Activated CD4-positive, alpha-beta T cell treated with anti-CD3 and anti-CD28 coated beads, Interleukin-2, amount 50 U/mL, for 16 hours (primary cell): ENCODE results near the gene BEGAIN.

Experiments used
- DNase-seq: peaks from one replicate; pipeline ENCODE4 v3.0.0-alpha.2; 2020

BEGAIN gene

GRCh38 chr14:100580316-100581227 is 6.6 kb downstream of the BEGAIN start:
- no peak for DNase-seq

DNA sequence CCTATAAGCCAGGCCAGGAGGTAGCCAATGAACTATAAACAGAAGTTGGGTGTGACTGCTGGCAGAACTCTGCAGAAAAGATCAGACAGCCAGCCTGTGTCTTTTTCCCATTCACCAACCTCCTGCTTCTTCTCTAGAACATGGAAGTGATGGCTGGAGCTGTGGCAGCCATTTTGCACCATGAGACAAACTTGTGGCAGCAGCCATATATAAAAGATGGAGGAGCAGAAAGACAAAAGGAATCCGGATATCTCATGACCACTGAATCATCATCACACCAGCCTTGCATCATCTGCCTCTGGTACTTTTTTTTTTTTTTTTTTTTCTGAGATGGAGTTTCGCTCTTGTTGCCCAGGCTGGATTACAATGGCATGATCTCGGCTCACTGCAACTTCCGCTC is 8.7 kb downstream of the BEGAIN start:
- DNase-seq = no peak

GRCh38 chr14:100577986-100578431 is 9.2 kb downstream of the BEGAIN start:
- no peak for DNase-seq

GRCh38 chr14:100577321-100577985 is 9.8 kb downstream of the BEGAIN start:
- DNase-seq = no peak

- no peak for DNase-seq
Measured at GRCh38 chr14:100576091-100577085, 10.8 kb downstream of the BEGAIN start.

GRCh38 chr14:100575266-100575995 is 11.8 kb downstream of the BEGAIN start:
- no peak for DNase-seq

- DNase-seq = no peak
Measured at GRCh38 chr14:100574642-100575031, 12.6 kb downstream of the BEGAIN start.

GRCh38 chr14:100573757-100574641 is 13.2 kb downstream of the BEGAIN start:
- DNase-seq = no peak

DNA sequence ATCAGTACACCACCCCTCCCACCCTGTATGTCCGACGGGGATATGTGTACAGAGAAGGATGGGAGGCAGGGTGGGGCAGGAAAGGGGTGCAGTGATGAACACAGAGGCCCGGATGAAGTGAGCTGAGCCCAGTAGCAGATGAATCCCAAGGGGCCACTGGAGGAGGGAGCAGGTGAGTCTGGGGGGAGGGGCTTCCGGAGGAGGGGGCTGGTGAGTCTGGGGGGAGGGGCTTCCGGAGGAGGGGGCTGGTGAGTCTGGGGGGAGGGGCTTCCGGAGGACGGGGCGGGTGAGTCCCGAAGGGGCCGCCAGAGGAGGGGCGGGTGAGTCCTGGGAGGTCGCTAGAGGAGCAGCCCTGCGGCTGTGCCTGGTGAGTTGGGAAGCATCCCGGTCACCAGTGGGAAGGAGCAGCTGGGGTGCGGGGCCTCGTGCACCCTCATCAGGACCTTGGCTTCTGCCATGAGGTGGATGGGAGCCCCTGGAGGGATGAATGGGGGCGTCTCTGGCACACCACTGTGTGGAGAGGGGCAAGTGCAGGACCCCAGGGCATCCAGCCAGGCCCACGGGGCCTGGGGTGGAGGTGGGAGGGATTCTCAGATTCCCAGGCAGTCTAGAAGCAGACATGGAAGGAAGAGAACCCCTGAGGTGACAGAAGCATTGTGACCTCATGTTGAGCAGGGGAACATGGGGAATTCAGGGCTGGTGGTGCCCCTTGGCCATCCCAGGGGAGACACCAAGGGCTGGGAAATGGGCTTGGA is 14.0 kb downstream of the BEGAIN start:
- no peak for DNase-seq

GRCh38 chr14:100572543-100572942 is 14.7 kb downstream of the BEGAIN start:
- no peak for DNase-seq

DNA sequence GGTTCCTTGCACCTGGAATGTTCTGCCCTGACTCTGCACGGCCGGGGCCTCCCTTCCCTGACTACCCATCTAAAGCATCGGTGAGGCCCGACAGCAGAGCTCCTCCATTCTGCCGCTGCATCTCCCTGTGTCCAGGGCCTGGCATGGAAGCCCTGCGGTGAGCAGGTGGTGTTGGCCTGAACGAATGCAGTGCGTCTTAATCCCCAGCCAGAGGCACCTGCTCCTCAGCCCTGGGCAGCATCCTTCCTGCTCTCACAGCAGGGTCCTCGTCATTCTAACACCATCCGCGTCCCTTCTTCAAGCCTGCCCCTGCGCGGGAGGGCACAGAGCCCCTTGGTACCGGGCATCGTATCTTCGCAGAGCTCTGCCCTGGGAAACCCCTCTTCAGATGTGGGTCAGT is 15.4 kb downstream of the BEGAIN start:
- no peak for DNase-seq

- DNase-seq = no peak
Measured at GRCh38 chr14:100570726-100571454, 16.3 kb downstream of the BEGAIN start.

GRCh38 chr14:100569734-100570286 is 17.4 kb downstream of the BEGAIN start:
- DNase-seq = no peak

- no peak for DNase-seq
Measured at GRCh38 chr14:100568998-100569733, 18.1 kb downstream of the BEGAIN start.

- DNase-seq = no peak
Measured at GRCh38 chr14:100568164-100568997, 18.8 kb downstream of the BEGAIN start.

GRCh38 chr14:100567877-100568163 is 19.4 kb downstream of the BEGAIN start:
- no peak for DNase-seq

- no peak for DNase-seq
Measured at GRCh38 chr14:100567009-100567876, 20.0 kb downstream of the BEGAIN start.
